ENCODE data around the gene LASP1.

The LASP1 gene

GRCh38 chr17:38969281-38969680 is 99.4 kb downstream of the LASP1 start:
- H3K36me3 ChIP-seq, result no peaks in the 10 kb centered on the region
- no peak overlapping the region for H3K4me3 ChIP-seq (ENCODE audit: low read depth, low read length)
- peak; percentile 14 for DNase-seq
- no peak for TF ChIP-seq CTCF (IDR thresholded peaks at IDR 0.05; ENCODE audit: low read depth, low read length)
- no peaks in the 10 kb centered on the region for H3K4me1 ChIP-seq
- no peaks in the 10 kb centered on the region for H3K9me3 ChIP-seq
- H3K27me3 ChIP-seq, result no peaks in the 10 kb centered on the region

DNA sequence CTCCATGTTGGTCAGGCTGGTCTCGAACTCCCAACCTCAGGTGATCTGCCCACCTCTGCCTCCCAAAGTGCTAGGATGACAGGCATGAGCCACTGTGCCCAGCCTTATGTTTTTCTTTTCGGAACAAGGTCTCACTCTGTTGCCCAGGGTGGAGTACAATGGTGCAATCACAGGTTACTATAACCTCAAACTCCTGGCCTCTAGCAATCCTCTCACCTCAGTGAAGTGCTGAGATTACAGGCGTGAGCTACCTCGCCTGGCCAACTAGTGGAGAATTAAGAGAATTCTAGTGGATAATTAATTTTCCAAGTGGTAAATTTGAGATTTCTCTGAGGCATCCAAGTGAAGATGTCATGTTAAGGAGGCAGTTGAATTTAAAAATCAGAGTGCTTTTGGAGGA is 100.3 kb downstream of the LASP1 start:
- Histone ChIP-seq H3K9me3 (no peaks in the 10 kb centered on the region), H3K36me3 (no peaks in the 10 kb centered on the region), H3K4me1 (no peaks in the 10 kb centered on the region), H3K27me3 (no peaks in the 10 kb centered on the region), H3K4me3 (ENCODE audit: low read depth, low read length) (no peak overlapping the region)
- DNase-seq, result no peak
- TF ChIP-seq CTCF (IDR thresholded peaks at IDR 0.05; ENCODE audit: low read depth, low read length), result no peak

GRCh38 chr17:38970804-38971203 is 100.9 kb downstream of the LASP1 start:
- Histone ChIP-seq H3K4me3 (ENCODE audit: low read depth, low read length) (no peak overlapping the region), H3K9me3 (no peaks in the 10 kb centered on the region), H3K27me3 (no peaks in the 10 kb centered on the region), H3K4me1 (no peaks in the 10 kb centered on the region), H3K36me3 (no peaks in the 10 kb centered on the region)
- no peak for DNase-seq
- 0 out of 2 replicates have a peak, but pooled peaks have one; percentile 5 for TF ChIP-seq CTCF (IDR thresholded peaks at IDR 0.05; ENCODE audit: low read depth, low read length)
